Measurements from ENCODE around the gene RALGPS2. TPM values are rescaled to one million over a fixed set of nuclear protein-coding genes. Genes with fewer than 3 reads are reported as not detected.

Gene RALGPS2
- total and polyA plus RNA-seq, 2 donors = 6.4 to 17.8 TPM

- Histone ChIP-seq H3K27me3 (ENCODE audit: control insufficient read depth in 2 of 2, insufficient read depth in 1 of 2, low read length in 1 of 2) (no peaks in the 10 kb centered on the region), H3K4me3 (ENCODE audit: low read length in 2 of 2) (no peak overlapping the region), H3K36me3 (ENCODE audit: control insufficient read depth in 2 of 2, insufficient read depth in 2 of 2, low read length in 1 of 2) (peaks cover 0 to 7% of the 10 kb centered on the region in 2 donors), H3K4me1 (ENCODE audit: control insufficient read depth in 2 of 2, insufficient read depth in 2 of 2, low read length in 2 of 2) (no peaks in the 10 kb centered on the region), H3K9me3 (ENCODE audit: control insufficient read depth in 2 of 2, insufficient read depth in 1 of 2, low read length in 1 of 2) (no peaks in the 10 kb centered on the region), H3K27ac (ENCODE audit: low read depth in 1 of 2, low read length in 1 of 2) (no peak overlapping the region)
- over 99% methylated on average over 2 of the region's 2 CpGs for WGBS
- DNase-seq (ENCODE audit: low read depth in 6 of 9, low spot score in 9 of 9) = no peak
Measured at GRCh38 chr1:178781533-178782330, 56.7 kb downstream of the RALGPS2 start.

- H3K9me3 ChIP-seq (ENCODE audit: control insufficient read depth in 2 of 2, insufficient read depth in 1 of 2, low read length in 1 of 2) = no peaks in the 10 kb centered on the region
- DNase-seq (ENCODE audit: low read depth in 6 of 9, low spot score in 9 of 9) = peak in 1 of 9 donors; percentile 16
- no peak overlapping the region for H3K4me3 ChIP-seq (ENCODE audit: low read length in 2 of 2)
- no peaks in the 10 kb centered on the region for H3K4me1 ChIP-seq (ENCODE audit: control insufficient read depth in 2 of 2, insufficient read depth in 2 of 2, low read length in 2 of 2)
- peaks cover 0 to 7% of the 10 kb centered on the region in 2 donors for H3K36me3 ChIP-seq (ENCODE audit: control insufficient read depth in 2 of 2, insufficient read depth in 2 of 2, low read length in 1 of 2)
- H3K27me3 ChIP-seq (ENCODE audit: control insufficient read depth in 2 of 2, insufficient read depth in 1 of 2, low read length in 1 of 2) = no peaks in the 10 kb centered on the region
- WGBS = 88% methylated on average over 2 of the region's 2 CpGs
- H3K27ac ChIP-seq (ENCODE audit: low read depth in 1 of 2, low read length in 1 of 2) = no peak overlapping the region
Measured at GRCh38 chr1:178784131-178784536, 59.1 kb downstream of the RALGPS2 start.

GRCh38 chr1:178792394-178792793, 67.3 kb downstream of the RALGPS2 start:
- Histone ChIP-seq H3K36me3 (ENCODE audit: control insufficient read depth in 2 of 2, insufficient read depth in 2 of 2, low read length in 1 of 2) (no peaks in the 10 kb centered on the region), H3K4me3 (ENCODE audit: low read length in 2 of 2) (no peak overlapping the region), H3K27ac (ENCODE audit: low read depth in 1 of 2, low read length in 1 of 2) (no peak overlapping the region), H3K9me3 (ENCODE audit: control insufficient read depth in 2 of 2, insufficient read depth in 1 of 2, low read length in 1 of 2) (no peaks in the 10 kb centered on the region), H3K4me1 (ENCODE audit: control insufficient read depth in 2 of 2, insufficient read depth in 2 of 2, low read length in 2 of 2) (no peaks in the 10 kb centered on the region), H3K27me3 (ENCODE audit: control insufficient read depth in 2 of 2, insufficient read depth in 1 of 2, low read length in 1 of 2) (no peaks in the 10 kb centered on the region)
- WGBS = 98% methylated on average over 3 of the region's 3 CpGs
- no peak for DNase-seq (ENCODE audit: low read depth in 6 of 9, low spot score in 9 of 9)

GRCh38 chr1:178796013-178796412, 71.0 kb downstream of the RALGPS2 start:
- Histone ChIP-seq H3K9me3 (ENCODE audit: control insufficient read depth in 2 of 2, insufficient read depth in 1 of 2, low read length in 1 of 2) (no peaks in the 10 kb centered on the region), H3K27me3 (ENCODE audit: control insufficient read depth in 2 of 2, insufficient read depth in 1 of 2, low read length in 1 of 2) (no peaks in the 10 kb centered on the region), H3K4me1 (ENCODE audit: control insufficient read depth in 2 of 2, insufficient read depth in 2 of 2, low read length in 2 of 2) (no peaks in the 10 kb centered on the region), H3K36me3 (ENCODE audit: control insufficient read depth in 2 of 2, insufficient read depth in 2 of 2, low read length in 1 of 2) (peaks cover 0 to 12% of the 10 kb centered on the region in 2 donors), H3K4me3 (ENCODE audit: low read length in 2 of 2) (no peak overlapping the region), H3K27ac (ENCODE audit: low read depth in 1 of 2, low read length in 1 of 2) (no peak overlapping the region)
- DNase-seq (ENCODE audit: low read depth in 6 of 9, low spot score in 9 of 9) = no peak
- WGBS = 97% methylated on average over 3 of the region's 3 CpGs

- 98% methylated on average over 2 of the region's 2 CpGs for WGBS
- no peak for DNase-seq (ENCODE audit: low read depth in 6 of 9, low spot score in 9 of 9)
- no peak overlapping the region for H3K27ac ChIP-seq (ENCODE audit: low read depth in 1 of 2, low read length in 1 of 2)
- no peaks in the 10 kb centered on the region for H3K27me3 ChIP-seq (ENCODE audit: control insufficient read depth in 2 of 2, insufficient read depth in 1 of 2, low read length in 1 of 2)
- no peaks in the 10 kb centered on the region for H3K9me3 ChIP-seq (ENCODE audit: control insufficient read depth in 2 of 2, insufficient read depth in 1 of 2, low read length in 1 of 2)
- H3K4me1 ChIP-seq (ENCODE audit: control insufficient read depth in 2 of 2, insufficient read depth in 2 of 2, low read length in 2 of 2) = no peaks in the 10 kb centered on the region
- no peak overlapping the region for H3K4me3 ChIP-seq (ENCODE audit: low read length in 2 of 2)
- H3K36me3 ChIP-seq (ENCODE audit: control insufficient read depth in 2 of 2, insufficient read depth in 2 of 2, low read length in 1 of 2) = peaks cover 0 to 12% of the 10 kb centered on the region in 2 donors
Measured at GRCh38 chr1:178797590-178797989, 72.5 kb downstream of the RALGPS2 start.

- peaks cover 0 to 12% of the 10 kb centered on the region in 2 donors for H3K36me3 ChIP-seq (ENCODE audit: control insufficient read depth in 2 of 2, insufficient read depth in 2 of 2, low read length in 1 of 2)
- 98% methylated on average over 6 of the region's 6 CpGs for WGBS
- no peak overlapping the region for H3K27ac ChIP-seq (ENCODE audit: low read depth in 1 of 2, low read length in 1 of 2)
- H3K4me1 ChIP-seq (ENCODE audit: control insufficient read depth in 2 of 2, insufficient read depth in 2 of 2, low read length in 2 of 2) = no peaks in the 10 kb centered on the region
- no peak overlapping the region for H3K4me3 ChIP-seq (ENCODE audit: low read length in 2 of 2)
- H3K9me3 ChIP-seq (ENCODE audit: control insufficient read depth in 2 of 2, insufficient read depth in 1 of 2, low read length in 1 of 2) = no peaks in the 10 kb centered on the region
- DNase-seq (ENCODE audit: low read depth in 6 of 9, low spot score in 9 of 9) = no peak
- H3K27me3 ChIP-seq (ENCODE audit: control insufficient read depth in 2 of 2, insufficient read depth in 1 of 2, low read length in 1 of 2) = no peaks in the 10 kb centered on the region
Measured at GRCh38 chr1:178798232-178798861, 73.3 kb downstream of the RALGPS2 start.

GRCh38 chr1:178802873-178803272, 77.8 kb downstream of the RALGPS2 start:
- Histone ChIP-seq H3K4me1 (ENCODE audit: control insufficient read depth in 2 of 2, insufficient read depth in 2 of 2, low read length in 2 of 2) (no peaks in the 10 kb centered on the region), H3K9me3 (ENCODE audit: control insufficient read depth in 2 of 2, insufficient read depth in 1 of 2, low read length in 1 of 2) (no peaks in the 10 kb centered on the region), H3K36me3 (ENCODE audit: control insufficient read depth in 2 of 2, insufficient read depth in 2 of 2, low read length in 1 of 2) (peaks cover 0 to 12% of the 10 kb centered on the region in 2 donors), H3K27ac (ENCODE audit: low read depth in 1 of 2, low read length in 1 of 2) (no peak overlapping the region), H3K27me3 (ENCODE audit: control insufficient read depth in 2 of 2, insufficient read depth in 1 of 2, low read length in 1 of 2) (no peaks in the 10 kb centered on the region), H3K4me3 (ENCODE audit: low read length in 2 of 2) (no peak overlapping the region)
- no peak for DNase-seq (ENCODE audit: low read depth in 6 of 9, low spot score in 9 of 9)
- 97% methylated on average over 3 of the region's 3 CpGs for WGBS

GRCh38 chr1:178806665-178807300, 81.7 kb downstream of the RALGPS2 start:
- H3K27ac ChIP-seq (ENCODE audit: low read depth in 1 of 2, low read length in 1 of 2) = no peak overlapping the region
- no peaks in the 10 kb centered on the region for H3K4me1 ChIP-seq (ENCODE audit: control insufficient read depth in 2 of 2, insufficient read depth in 2 of 2, low read length in 2 of 2)
- H3K36me3 ChIP-seq (ENCODE audit: control insufficient read depth in 2 of 2, insufficient read depth in 2 of 2, low read length in 1 of 2) = peaks cover 4 to 11% of the 10 kb centered on the region in 2 donors
- H3K27me3 ChIP-seq (ENCODE audit: control insufficient read depth in 2 of 2, insufficient read depth in 1 of 2, low read length in 1 of 2) = no peaks in the 10 kb centered on the region
- H3K4me3 ChIP-seq (ENCODE audit: low read length in 2 of 2) = no peak overlapping the region
- H3K9me3 ChIP-seq (ENCODE audit: control insufficient read depth in 2 of 2, insufficient read depth in 1 of 2, low read length in 1 of 2) = no peaks in the 10 kb centered on the region
- 98% methylated on average over 9 of the region's 9 CpGs for WGBS
- DNase-seq (ENCODE audit: low read depth in 6 of 9, low spot score in 9 of 9) = no peak

- Histone ChIP-seq H3K36me3 (ENCODE audit: control insufficient read depth in 2 of 2, insufficient read depth in 2 of 2, low read length in 1 of 2) (peaks cover 4 to 11% of the 10 kb centered on the region in 2 donors), H3K27ac (ENCODE audit: low read depth in 1 of 2, low read length in 1 of 2) (no peak overlapping the region), H3K27me3 (ENCODE audit: control insufficient read depth in 2 of 2, insufficient read depth in 1 of 2, low read length in 1 of 2) (no peaks in the 10 kb centered on the region), H3K4me3 (ENCODE audit: low read length in 2 of 2) (no peak overlapping the region), H3K4me1 (ENCODE audit: control insufficient read depth in 2 of 2, insufficient read depth in 2 of 2, low read length in 2 of 2) (no peaks in the 10 kb centered on the region), H3K9me3 (ENCODE audit: control insufficient read depth in 2 of 2, insufficient read depth in 1 of 2, low read length in 1 of 2) (no peaks in the 10 kb centered on the region)
- 96% methylated on average over 3 of the region's 3 CpGs for WGBS
- DNase-seq (ENCODE audit: low read depth in 6 of 9, low spot score in 9 of 9) = no peak
Measured at GRCh38 chr1:178808529-178808928, 83.5 kb downstream of the RALGPS2 start.

Data from thymus (tissue), 11 donors.